Gastrocnemius medialis (tissue), 4 donors: ENCODE results near the gene SH3YL1. TPM values are rescaled to one million over a fixed set of nuclear protein-coding genes. Genes with fewer than 3 reads are reported as not detected.

ENCODE experiments used
- ATAC-seq, 2 donors: fragments of 150-250 bp; one replicate each; pipeline ENCODE4 v1.9.1; 2016
- DNase-seq, 2 donors: peaks; one replicate each; pipeline ENCODE4 v3.0.0-alpha.2; 2019
- H3K27ac ChIP-seq, 4 donors: fragments of 200-600 bp; sonication (generic); 1 replicate in 1 of 4; 2 replicates in 3 of 4; pipeline ENCODE4 v1.5.1; 2016 to 2018; ENCODE audit warnings: mild to moderate bottlenecking in 2 of 4, moderate library complexity in 1 of 4
- H3K27me3 ChIP-seq, 3 donors: fragments of 200-600 bp; sonication (generic) in 2 of 3; 1 replicate in 1 of 3; 2 replicates in 2 of 3; pipeline versions ENCODE4 v1.5.1 to v1.6.0; 2016 to 2019; ENCODE audit warnings: mild to moderate bottlenecking in 1 of 3, moderate library complexity in 1 of 3
- H3K36me3 ChIP-seq, 2 donors: fragments of 200-600 bp; sonication (generic) in 1 of 2; one replicate each; pipeline ENCODE4 v1.5.1; 2017 to 2018
- H3K4me1 ChIP-seq, 2 donors: fragments of 200-600 bp; sonication (generic) in 1 of 2; one replicate each; pipeline ENCODE4 v1.5.1; 2016 to 2017; ENCODE audit warnings: mild to moderate bottlenecking in 2 of 2
- H3K4me3 ChIP-seq, 4 donors: fragments of 200-600 bp; sonication (generic) in 3 of 4; 1 replicate in 1 of 4; 2 replicates in 3 of 4; pipeline ENCODE4 v1.5.1; 2016 to 2019; ENCODE audit warnings: mild to moderate bottlenecking in 2 of 4
- H3K9me3 ChIP-seq, 3 donors: fragments of 200-600 bp; sonication (generic) in 2 of 3; 1 replicate in 1 of 3; 2 replicates in 2 of 3; pipeline ENCODE4 v1.5.1; 2016 to 2019
- CTCF ChIP-seq, 5 experiments: fragments of 450-650 bp in 3 of 5; fragments of 200-600 bp in 2 of 5; sonication (generic) in 2 of 5; IDR thresholded peaks in 4 of 5; conservative IDR thresholded peaks in 1 of 5; 1 replicate in 4 of 5; 2 replicates in 1 of 5; pipeline ENCODE4 v1.5.1; 2016 to 2019; ENCODE audit warnings: antibody characterized with exemption in 5 of 5, mild to moderate bottlenecking in 3 of 5, moderate library complexity in 3 of 5
- POLR2A ChIP-seq, 2 donors: fragments of 450-650 bp; IDR thresholded peaks; one replicate each; pipeline ENCODE4 v1.6.1; 2017; ENCODE audit warnings: antibody characterized with exemption in 2 of 2, mild to moderate bottlenecking in 2 of 2, moderate library complexity in 2 of 2
- in situ Hi-C, 4 donors: fragments of 200-750 bp; cut with MboI; loops; one replicate each; pipeline versions ENCODE4 v1.15.0 to v1.8.0; 2017; ENCODE audit warnings: low sequenced_read_pairs in 4 of 4
- intact Hi-C: fragments of 100-400 bp; cut with DNase I; formaldehyde crosslinking; loops from one replicate; pipeline ENCODE4 v1.15.1; 2023; ENCODE audit warnings: low total_unique reads
- total RNA-seq, 4 donors: library from RNA; depleted of rRNA; stranded (reverse); fragments of >200 nt; gene quantifications; one replicate each; pipeline versions ENCODE4 v1.1.0 to v1.2.3, GENCODE V29; 2016

The SH3YL1 gene
- total RNA-seq, 4 donors from 2014 or later = 6.2 to 16.1 (median 8.5) TPM

- H3K27ac ChIP-seq = no peak overlapping the region
- ATAC-seq (no peak), DNase-seq (no peak)
- TF ChIP-seq CTCF (IDR thresholded peaks at IDR 0.05 in 4 of 5, conservative IDR thresholded peaks at IDR 0.05 in 1 of 5) (no peak), POLR2A (IDR thresholded peaks at IDR 0.05) (no peak)
- no peak overlapping the region for H3K4me3 ChIP-seq
- no peaks in the 10 kb centered on the region for H3K36me3 ChIP-seq
- intact Hi-C loops = no loop called here
- H3K9me3 ChIP-seq = no peaks in the 10 kb centered on the region
- in situ Hi-C loops = no loop called here
- H3K4me1 ChIP-seq = no peaks in the 10 kb centered on the region
- H3K27me3 ChIP-seq = peaks cover 5 to 15% (median 8%) of the 10 kb centered on the region in 3 donors
Observed at GRCh38 chr2:201648-202433, 62.0 kb downstream of the SH3YL1 start.

DNA sequence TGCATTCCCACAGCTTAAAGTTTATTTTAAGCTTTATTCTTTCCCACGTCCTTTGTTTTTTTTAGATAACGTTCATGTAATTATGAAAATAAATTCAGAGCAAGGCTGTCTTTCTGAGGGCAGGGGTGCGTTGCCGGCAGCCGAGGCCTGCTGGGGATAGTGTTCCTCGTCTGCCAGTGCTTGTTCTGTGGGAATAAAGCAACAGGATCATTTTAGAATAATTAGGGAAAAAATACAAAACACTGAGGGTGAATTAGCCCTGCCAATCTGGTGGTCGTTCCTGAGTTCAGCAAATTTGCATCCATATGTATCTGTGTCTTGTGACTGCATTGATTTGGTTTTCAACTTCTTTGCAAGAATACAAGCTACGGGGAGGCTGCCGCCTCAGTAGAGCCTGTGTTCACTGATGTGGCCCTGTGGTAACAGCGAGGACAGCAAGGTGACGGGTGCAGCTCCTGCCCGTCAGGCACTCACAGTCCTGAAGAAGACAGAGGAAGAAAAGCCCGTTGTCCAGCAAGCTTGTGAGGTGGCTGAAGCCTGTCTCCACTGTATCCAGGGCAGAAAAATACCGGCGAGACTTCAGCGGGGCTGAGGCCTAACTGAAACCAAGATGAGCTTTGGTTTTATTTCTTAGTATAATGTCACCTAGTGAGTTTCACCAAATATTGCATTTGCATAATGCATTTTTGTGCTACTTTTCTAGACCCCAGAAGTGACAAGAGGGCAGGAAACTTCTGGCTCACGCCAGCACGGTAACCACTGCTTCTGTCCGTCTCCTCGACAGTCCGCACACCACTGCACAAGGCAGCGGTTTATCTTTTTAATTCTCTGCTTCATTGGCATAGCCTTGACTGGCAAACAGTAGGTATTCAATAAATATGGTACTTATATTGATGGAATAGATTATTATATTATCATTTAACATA, 64.5 kb downstream of the SH3YL1 start:
- Histone ChIP-seq H3K36me3 (no peaks in the 10 kb centered on the region), H3K9me3 (no peaks in the 10 kb centered on the region), H3K4me3 (no peak overlapping the region), H3K4me1 (no peaks in the 10 kb centered on the region), H3K27me3 (peaks cover 0 to 11% (median 3%) of the 10 kb centered on the region in 3 donors), H3K27ac (no peak overlapping the region)
- intact Hi-C loops = no loop called here
- ATAC-seq (no peak), DNase-seq (no peak)
- TF ChIP-seq POLR2A (IDR thresholded peaks at IDR 0.05) (no peak), CTCF (IDR thresholded peaks at IDR 0.05 in 4 of 5, conservative IDR thresholded peaks at IDR 0.05 in 1 of 5) (no peak)
- in situ Hi-C loops = no loop called here

GRCh38 chr2:196406-196805, 67.4 kb downstream of the SH3YL1 start:
- DNase-seq = no peak
- ATAC-seq = no peak
- TF ChIP-seq POLR2A (IDR thresholded peaks at IDR 0.05) (no peak), CTCF (IDR thresholded peaks at IDR 0.05 in 4 of 5, conservative IDR thresholded peaks at IDR 0.05 in 1 of 5) (no peak)
- H3K36me3 ChIP-seq = no peaks in the 10 kb centered on the region
- in situ Hi-C loops = no loop called here
- no peak overlapping the region for H3K4me3 ChIP-seq
- H3K27me3 ChIP-seq = no peaks in the 10 kb centered on the region
- H3K27ac ChIP-seq = no peak overlapping the region
- no peaks in the 10 kb centered on the region for H3K9me3 ChIP-seq
- H3K4me1 ChIP-seq = no peaks in the 10 kb centered on the region
- intact Hi-C loops = no loop called here

GRCh38 chr2:195932-196331, 67.9 kb downstream of the SH3YL1 start:
- in situ Hi-C loops = no loop called here
- ATAC-seq (no peak), DNase-seq (no peak)
- no peaks in the 10 kb centered on the region for H3K36me3 ChIP-seq
- no peaks in the 10 kb centered on the region for H3K27me3 ChIP-seq
- no peak overlapping the region for H3K4me3 ChIP-seq
- intact Hi-C loops = no loop called here
- H3K27ac ChIP-seq = no peak overlapping the region
- TF ChIP-seq CTCF (IDR thresholded peaks at IDR 0.05 in 4 of 5, conservative IDR thresholded peaks at IDR 0.05 in 1 of 5) (no peak), POLR2A (IDR thresholded peaks at IDR 0.05) (no peak)
- no peaks in the 10 kb centered on the region for H3K4me1 ChIP-seq
- no peaks in the 10 kb centered on the region for H3K9me3 ChIP-seq
